Dedifferentiated amniotic fluid mesenchymal stem cell (primary cell): ENCODE measurements around the gene DYNC1H1.
"Not testable (repeated sequence)": the region's sequence is repeated elsewhere in the genome, so short reads cannot be mapped to it uniquely, and the experiment has no call there.

Experiments
- DNase-seq: peaks from one replicate; pipeline ENCODE4 v3.0.0-alpha.2; 2016; ENCODE audit errors: extremely low spot score

The DYNC1H1 gene

DNA sequence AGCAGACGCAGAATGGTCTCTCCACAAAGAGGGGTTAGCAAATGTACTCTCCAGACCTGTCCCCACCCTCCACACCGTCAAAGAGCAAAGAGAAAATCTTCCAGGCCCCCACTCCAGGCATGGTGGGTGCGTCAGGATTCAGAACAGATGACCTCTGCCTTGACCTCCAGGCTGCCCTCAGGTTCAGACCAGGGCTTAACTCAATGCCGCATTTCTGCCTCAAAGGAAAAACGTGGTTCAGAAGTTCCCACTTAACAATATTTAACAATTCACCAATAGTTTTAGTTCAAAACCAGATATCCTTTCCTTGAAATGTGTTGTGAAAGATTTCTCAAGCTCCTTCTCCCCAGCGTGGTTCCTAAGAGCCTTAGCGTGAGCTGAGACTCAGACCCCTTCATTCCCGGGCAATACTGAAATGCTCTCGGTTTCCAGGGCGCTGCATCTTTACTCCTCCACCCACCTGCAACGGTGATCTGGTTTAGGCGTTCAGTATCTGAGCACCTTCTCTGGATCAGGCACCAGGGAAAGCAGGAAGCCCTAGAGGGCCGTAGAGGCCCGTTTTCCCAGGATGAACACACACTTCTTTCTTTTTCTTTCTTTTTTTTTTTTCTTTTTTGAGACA, 99.5 kb downstream of the DYNC1H1 start:
- no peak for DNase-seq

DNA sequence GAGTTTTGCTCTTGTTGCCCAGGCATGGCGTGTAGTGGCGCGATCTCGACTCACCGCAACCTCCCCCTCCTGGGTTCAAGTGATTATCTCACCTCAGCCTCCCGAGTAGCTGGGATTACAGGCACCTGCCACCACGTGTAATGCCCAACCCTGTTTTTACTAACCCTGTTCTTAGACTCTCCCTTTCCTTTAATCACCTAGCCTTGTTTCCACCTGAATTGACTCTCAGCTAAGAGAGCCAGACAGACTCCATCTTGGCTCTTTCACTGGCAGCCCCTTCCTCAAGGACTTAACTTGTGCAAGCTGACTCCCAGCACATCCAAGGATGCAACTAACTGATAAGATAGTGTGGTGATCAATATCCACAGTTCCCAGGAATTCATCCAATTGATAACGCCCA, 100.2 kb downstream of the DYNC1H1 start:
- not testable (repeated sequence) for DNase-seq

DNA sequence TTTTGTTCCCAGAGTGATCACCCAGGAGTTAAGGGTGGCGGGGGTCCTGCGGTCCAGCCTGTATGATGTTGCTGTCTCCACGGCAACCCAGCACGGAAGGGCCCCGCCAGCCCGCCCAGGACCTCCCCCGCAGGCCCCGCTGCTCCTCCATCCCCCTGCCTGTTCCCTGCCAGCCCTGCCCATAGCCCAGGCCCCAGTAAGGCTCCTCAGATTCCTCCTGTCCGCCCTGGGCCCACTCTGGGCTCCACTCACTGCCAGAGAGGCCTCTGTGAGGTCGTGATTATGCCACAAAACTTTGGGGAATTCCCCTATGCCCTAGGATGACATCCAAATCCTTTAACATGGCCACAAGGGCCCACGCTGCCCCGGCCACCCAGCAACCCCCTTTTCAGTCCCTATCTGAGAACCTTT, 101.7 kb downstream of the DYNC1H1 start:
- DNase-seq: no peak

DNA sequence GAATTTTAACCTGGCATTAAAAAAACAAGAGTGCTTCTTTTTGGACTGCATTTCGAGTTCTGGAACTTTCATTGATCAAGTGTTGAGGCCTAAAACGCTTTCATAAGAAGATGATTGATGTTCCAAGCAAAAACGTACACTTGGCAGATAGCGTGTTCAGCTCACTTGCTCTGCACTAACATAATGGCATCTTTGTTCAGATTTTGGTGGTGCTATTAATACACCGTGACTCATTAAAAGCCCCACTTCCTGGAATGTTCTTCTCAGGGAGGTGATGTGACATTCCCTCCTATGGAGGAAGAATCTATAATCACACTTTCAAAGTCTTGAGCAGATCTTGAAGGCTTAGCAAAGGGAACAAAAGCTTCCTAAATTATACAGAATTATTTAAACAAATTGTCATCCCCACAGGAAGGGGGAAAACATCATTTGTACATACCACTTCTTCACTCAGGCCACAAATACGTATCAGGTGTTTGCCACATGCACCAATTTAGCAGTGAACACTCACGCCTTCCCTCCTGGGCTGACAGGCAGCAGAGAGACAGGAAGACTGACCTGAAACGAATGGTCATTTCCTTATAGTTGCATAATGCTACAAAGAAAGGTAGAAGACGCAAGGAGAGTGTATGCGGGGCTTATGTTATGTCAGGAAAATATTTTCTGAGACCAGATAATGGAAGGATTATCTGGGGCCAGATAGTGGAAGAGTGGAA, 107.1 kb downstream of the DYNC1H1 start:
- DNase-seq: peak; percentile 23

DNA sequence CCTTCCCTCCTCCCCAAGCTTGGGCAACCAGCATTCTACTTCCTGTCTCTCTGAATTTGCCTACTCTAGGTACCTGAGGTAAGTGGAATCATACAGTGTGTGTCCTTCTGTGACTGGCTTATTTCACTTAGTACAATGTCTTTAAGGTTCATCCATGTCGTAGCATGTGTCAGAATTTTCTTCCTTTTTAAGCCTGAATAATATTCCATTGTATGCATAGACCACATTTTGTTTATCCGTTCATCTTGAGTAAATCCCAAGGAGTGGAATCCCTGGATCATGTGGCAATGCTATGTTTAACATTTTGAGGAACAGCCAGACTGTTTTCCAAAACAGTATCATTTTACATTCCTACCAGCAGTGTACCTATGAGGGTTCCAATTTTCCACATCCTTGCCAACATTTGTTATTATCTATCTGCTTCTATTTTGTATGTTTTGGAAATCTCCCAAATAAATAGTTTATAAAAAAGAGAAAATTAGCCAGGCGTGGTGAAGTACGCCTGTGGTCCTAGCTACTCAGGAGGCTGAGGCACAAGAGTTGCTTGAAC, 110.1 kb downstream of the DYNC1H1 start:
- DNase-seq: no peak

DNA sequence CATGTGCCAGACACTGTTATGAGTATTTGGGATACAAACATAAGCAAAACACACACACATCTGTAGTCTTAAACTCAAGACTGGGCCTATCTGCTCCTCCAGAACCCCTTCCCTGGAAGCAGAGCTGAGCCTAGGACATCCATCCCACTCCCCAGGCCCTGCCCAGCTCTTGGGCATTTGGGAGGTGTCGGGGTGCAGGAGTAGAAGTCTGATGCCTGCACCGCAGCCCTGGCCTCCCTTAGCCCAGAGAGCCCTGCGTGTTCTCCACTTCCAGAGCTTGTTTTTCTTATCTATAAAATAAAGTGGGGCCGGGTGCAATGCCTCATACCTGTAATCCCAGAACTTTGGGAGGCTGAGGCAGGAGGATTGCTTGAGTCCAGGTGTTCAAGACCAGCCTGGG, 110.8 kb downstream of the DYNC1H1 start:
- DNase-seq: no peak

DNA sequence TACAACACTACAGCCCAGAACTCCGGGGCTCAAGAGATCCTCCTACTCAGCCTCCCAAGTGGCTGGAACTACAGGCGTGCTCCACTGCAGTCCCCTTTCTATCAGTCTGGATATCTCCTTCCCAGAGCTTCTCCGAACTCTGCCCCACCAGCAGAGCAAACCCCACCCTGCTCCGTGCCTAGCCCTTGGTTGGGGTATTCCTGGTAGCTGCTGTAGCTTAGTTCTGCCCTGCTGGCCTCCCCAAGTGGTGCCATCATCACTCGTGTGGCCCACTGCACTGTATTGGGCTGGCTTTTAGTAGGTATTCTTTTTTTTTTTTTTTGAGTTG, 113.0 kb downstream of the DYNC1H1 start:
- no peak for DNase-seq

DNA sequence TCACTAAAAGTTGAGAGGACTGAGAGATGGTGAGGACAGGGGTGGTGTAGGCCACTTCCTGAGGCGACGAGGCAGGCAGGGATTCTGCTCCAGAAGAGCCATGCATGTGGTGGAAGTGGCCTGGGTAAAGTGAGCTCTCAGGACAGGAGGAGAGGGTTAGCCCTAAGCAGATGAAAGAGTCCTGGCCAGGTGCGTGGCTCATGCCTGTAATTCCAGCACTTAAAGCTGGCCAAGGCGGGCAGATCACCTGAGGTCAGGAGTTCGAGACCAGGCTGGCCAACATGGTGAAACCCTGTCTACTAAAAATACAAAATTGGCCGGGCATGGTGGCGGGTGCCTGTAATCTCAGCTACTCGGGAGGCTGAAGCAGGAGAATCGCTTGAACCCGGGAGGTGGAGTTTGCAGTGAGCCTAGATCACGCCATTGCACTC, 114.0 kb downstream of the DYNC1H1 start:
- DNase-seq: not testable (repeated sequence)

DNA sequence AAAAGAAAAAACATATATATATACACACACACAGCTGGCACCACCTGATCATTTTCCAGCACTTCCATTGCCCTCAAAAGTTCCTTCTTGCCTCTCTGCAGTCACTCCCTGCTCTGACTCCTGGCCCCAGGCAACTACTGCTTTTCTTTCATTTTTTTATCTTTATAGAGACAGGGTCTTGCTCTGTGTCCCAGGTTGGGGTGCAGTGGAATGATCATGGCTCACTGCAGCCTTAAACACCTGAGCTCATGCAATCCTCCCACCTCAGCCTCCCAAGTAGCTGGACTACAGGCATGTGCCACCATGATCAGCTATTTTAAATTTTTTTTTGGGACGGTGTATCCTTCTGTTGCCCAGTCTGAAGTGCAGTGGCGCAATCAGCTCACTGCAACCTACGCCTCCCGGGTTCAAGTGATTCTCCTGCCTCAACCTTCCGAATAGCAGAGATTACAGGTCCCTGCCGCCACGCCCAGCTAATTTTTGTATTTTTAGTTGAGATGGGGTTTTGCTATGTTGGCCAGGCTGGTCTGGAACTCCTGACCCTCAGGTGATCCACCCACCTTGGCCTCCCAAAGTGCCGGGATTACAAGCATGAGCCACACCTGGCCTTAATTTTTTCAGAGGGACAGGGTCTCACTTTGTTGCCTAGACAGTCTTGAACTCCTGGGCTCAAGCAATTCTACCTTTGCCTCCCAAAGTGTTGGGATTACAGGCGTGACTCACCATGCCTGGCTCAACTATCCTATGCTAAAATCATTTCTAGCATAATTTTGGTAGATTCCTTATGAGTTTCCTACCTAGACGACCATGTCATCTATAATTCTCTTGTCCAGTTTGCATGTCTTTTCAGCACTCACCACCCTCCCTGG, 114.7 kb downstream of the DYNC1H1 start:
- DNase-seq: no peak

DNA sequence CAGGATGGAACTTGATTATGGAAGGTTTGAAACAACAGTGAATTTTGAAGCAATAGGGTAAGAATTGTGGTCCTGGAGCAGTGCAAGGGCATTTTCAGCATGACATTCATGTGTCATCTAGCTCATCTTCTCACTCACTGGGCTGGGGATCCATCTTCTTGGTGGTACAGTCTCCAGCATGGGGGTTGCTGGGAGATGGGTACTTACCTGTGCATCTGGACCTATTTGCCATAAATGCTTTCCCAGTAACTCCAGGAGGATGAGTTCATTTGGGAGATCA, 115.3 kb downstream of the DYNC1H1 start:
- no peak for DNase-seq

DNA sequence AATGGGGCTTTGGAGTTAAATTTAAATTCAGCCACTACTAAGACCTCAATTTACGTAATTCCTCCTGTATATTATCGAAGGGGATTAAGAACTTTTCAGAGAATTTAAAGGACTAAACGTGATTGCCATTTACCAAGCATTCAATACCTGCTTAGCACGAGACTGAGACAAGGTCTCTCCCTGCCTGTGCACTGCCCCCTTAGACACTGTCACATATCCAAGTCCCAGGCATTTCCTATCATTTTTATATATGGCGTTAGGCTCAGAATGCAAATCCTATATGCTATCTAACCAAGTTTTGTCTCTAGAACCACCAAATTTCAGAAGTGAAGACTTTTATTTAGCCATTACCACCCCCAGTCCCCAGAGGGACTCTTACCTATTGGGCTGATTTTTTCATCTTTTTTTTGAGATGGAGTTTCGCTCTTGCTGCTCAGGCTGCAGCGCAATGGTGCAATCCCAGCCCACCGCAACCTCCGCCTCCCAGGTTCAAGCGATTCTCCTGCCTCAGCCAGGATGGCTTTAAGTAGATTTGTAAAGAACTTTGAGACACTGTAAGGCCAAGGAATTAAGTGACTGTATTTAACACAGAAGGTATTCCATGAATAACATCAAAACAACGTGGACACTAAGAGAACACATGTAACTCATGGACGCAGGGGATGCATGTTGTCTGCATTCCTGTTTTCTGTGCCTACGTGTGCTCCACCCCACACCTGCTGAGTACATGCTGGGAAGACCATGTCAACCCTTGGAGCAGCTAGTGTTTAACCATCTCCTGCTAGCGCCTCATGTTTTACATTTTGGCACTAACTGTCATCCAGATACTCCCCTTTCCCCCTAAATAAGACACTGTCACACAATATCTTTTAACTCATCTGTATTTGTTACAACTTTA, 116.1 kb downstream of the DYNC1H1 start:
- DNase-seq: no peak

DNA sequence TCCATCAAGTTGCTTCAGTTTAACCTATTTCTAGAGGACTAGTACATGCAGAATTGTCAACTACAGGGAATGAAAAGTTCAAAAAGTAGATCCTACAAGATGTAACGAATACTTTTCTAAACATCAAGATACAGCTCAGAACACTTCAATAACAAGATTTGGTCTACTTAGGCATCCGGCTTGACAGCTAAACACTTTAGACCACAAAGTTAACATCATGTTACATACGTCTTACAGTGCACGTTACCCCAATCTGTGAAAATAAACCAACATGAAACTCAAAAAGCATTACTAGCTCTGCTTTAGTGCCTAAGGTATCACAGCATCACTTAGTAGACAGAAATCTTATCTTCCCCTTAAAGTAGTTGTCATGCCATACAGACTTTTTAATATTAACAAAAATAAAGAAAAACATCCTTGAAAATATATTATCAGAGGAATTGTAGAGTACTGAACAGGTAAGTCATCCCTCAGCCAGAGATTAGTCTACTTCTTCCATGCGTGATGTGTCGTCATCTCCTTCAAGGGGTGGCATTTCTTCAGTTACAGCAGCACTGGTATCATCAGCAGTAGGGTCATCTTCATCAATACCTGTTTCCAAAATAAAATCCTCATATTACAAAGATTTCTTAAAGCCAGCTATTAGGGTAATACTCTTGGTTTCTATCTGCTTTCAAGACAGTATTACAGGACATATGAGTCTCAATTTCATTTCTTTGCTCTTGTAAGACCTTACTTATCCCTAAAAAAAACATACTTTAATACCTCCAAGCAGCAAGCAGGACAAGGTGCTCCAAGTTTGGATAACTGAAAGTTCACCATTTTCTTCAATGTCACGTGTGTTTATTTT, 117.1 kb downstream of the DYNC1H1 start:
- no peak for DNase-seq

DNA sequence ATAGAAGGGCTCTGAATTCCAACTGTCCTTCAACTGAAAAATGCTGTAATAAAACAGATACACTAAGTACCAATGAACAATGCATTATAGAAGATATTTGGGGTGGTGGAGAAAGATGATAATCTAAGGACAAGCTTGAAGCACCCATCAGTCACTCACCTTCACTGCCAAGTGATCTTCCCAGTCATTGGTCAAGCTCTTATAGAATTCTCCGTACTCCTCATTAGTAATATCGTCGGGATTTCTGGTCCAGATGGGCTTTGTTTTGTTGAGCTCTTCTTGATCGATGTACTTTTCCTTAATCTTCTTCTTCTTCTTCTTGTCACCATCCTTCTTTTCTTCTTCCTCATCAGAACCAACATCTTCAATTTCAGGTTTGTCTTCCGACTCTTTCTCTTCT, 120.1 kb downstream of the DYNC1H1 start:
- DNase-seq: not testable (repeated sequence)

DNA sequence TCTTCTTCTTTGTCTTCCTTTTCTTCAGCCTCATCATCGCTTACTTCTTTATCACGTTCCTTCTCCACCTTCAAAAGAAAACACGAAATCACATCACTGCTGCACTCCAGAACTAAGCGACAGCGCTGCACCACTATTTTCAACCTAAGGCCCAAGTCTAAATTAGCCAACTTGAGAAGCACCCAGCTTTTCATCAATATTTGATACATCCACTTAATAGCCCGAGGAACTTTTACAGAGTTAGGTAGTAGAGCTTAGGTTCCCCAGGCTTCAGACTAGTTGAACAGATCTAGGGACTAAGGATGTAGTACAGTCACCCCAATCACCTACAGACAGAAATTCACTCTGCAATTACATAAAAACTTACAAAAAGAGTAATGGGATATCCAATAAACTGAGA, 120.6 kb downstream of the DYNC1H1 start:
- no peak for DNase-seq

DNA sequence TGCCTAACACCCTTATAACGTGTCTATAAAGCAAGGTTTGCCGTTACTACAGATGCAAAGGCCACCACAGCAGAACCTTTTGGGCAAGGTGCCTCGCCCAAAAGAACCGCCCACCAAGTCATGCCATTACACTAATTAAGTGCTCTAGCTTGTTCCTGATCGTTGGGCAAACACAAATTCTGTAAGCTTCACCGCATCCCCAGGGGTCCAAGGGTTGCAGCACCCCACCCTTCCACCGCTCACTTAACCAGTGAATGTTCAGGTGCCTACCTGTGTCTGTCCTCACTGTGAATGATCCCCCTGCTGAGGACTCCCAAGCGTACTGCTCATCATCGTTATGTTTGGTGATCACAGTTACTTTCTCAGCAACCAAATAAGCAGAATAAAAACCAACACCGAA, 121.1 kb downstream of the DYNC1H1 start:
- DNase-seq: no peak

DNA sequence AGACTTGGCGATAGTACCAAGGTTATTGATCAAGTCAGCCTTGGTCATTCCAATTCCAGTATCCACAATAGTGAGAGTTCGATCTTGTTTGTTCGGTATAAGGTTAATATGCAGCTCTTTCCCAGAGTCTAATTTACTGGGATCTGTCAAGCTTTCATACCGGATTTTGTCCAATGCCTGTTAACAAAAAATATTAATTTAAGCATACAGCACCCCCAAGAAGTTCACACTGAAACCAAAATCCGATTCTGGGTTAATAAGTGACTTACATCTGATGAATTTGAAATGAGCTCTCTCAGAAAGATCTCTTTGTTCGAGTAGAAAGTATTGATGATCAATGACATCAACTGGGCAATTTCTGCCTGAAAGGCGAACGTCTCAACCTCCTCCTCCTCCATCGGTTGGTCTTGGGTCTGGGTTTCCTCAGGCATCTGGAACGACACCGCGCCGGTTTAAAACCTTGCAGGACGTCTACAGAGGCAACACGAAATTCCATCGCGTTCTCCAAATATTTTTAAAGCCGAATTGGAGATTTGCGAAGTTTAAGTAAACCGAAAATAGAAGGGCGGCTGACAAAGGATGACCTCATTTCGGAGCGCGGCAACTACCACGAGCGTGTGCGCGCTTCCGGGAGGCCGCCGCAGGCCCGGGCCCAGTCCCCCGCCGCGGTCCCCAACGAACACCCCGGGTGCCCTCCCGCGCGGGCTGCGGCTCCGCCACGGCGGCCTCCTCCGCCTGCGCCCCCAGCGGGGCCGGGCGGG, 121.8 kb downstream of the DYNC1H1 start:
- DNase-seq: peak; percentile 56

DNA sequence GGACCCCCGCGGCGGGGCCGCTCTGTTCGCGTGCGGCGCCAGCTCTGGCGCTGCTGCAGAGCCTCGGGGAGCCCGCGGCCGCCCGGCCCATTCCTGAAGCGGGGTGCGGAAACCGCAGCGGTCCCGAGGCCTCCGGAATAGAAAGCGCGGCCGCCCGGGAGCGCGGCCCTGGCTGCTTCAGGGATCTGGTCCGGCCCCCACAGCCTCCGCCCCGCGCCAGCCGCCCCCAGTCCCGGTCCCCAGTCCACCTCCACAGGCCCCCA, 122.3 kb downstream of the DYNC1H1 start:
- DNase-seq: no peak

DNA sequence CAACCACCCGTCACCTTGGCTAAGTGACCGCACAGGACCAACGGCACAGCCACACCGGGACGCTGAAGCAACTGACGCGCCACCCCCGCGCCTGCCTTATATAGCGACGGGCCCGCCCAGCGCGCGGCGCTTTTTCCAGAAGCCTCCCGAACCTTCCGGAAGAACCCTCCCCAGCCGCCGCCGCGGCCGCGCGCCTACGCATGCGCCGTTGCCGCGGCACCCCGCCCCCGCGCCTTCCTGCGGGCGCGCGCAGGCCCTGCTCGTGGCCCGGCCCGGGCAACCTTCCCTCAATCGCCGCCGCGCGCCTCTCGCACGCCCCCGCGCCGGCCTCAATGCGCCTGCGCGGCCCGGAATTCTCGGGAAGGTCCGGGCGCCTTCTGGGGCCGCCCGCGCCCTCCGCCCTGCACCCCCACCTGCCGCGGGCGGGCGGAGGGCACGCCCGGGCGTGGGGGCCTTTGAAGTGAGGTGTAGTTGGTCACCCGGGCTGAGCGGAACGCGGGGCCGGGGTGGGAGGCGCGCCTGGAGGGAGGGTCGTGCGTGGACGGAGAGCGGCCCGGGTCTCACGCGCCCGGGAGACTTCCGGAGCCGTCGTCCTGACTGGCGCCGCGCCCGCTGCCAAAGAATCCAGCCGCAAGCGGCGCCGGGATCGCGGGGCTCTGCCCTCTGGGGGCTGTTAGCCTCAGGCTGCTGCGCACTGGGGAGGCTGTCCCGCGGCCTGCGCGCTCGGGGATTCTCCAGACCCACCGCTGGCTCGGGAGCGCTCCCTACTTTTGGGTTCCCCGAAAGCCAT, 122.8 kb downstream of the DYNC1H1 start, which contains the start of gene HSP90AA1:
HSP90AA1 (minus strand) TSS at position 73 of the 790 bp plus-strand sequence. CDS start 666 bp downstream, outside the sequence.
- peak; percentile 82 for DNase-seq

DNA sequence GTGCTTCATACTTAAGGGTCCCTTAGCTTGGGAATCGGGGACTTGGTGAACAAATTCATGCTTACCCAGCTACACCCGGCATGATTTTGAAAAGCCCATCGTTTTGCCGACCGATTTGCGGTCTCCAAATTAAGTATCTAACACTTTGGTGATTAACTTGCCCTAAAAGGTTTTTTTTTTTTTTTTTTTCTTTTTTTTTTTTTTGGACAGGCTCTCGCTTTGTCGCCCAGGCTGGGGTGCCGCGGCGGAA, 123.3 kb downstream of the DYNC1H1 start:
- no peak for DNase-seq
